Liver (tissue), 9 donors: Measurements from ENCODE around the gene COL8A1. TPM values are rescaled to one million over a fixed set of nuclear protein-coding genes. Genes with fewer than 3 reads are reported as not detected.

Source experiments
- DNase-seq: peaks from one replicate; pipeline ENCODE4 v3.0.0-alpha.2; 2017; ENCODE audit warnings: low spot score
- H3K27ac ChIP-seq, 2 donors: one replicate each; pipeline ENCODE4 v1.7.0; 2013; ENCODE audit warnings: inconsistent platforms in 2 of 2, low read length in 2 of 2, control low read depth in 1 of 2, low read depth in 1 of 2, mild to moderate bottlenecking in 1 of 2
- H3K27me3 ChIP-seq, 4 donors: one replicate each; pipeline versions ENCODE4 v1.6.1 to v1.7.0; 2013; ENCODE audit warnings: low read length in 3 of 4, inconsistent platforms in 1 of 4, mild to moderate bottlenecking in 1 of 4, moderate library complexity in 1 of 4; ENCODE audit not compliant: control insufficient read depth in 4 of 4, insufficient read depth in 4 of 4
- H3K36me3 ChIP-seq, 4 donors: one replicate each; pipeline versions ENCODE4 v1.6.1 to v1.7.0; 2013; ENCODE audit warnings: low read length in 3 of 4, mild to moderate bottlenecking in 3 of 4, low read depth in 1 of 4, moderate library complexity in 1 of 4; ENCODE audit not compliant: control insufficient read depth in 4 of 4, insufficient read depth in 3 of 4
- H3K4me1 ChIP-seq, 4 donors: one replicate each; pipeline versions ENCODE4 v1.6.1 to v1.7.0; 2013; ENCODE audit warnings: low read length in 3 of 4, mild to moderate bottlenecking in 3 of 4, moderate library complexity in 1 of 4; ENCODE audit not compliant: control insufficient read depth in 4 of 4, insufficient read depth in 4 of 4
- H3K4me3 ChIP-seq, 3 donors: one replicate each; pipeline versions ENCODE4 v1.6.1 to v1.7.0; 2013; ENCODE audit warnings: low read length in 3 of 3, control low read depth in 1 of 3, low read depth in 1 of 3, mild to moderate bottlenecking in 1 of 3
- H3K9ac ChIP-seq, 2 donors: one replicate each; pipeline ENCODE4 v1.7.0; 2013; ENCODE audit warnings: low read length in 2 of 2, mild to moderate bottlenecking in 2 of 2, moderate library complexity in 2 of 2, control low read depth in 1 of 2, low read depth in 1 of 2
- H3K9me3 ChIP-seq, 4 donors: one replicate each; pipeline versions ENCODE4 v1.6.1 to v1.7.0; 2013; ENCODE audit warnings: low read length in 3 of 4; ENCODE audit not compliant: control insufficient read depth in 4 of 4
- EGR1 ChIP-seq, 2 donors: IDR thresholded peaks; 2 replicates each; pipeline ENCODE4 v1.6.1; 2016 to 2018; ENCODE audit warnings: antibody characterized with exemption in 2 of 2, low read depth in 2 of 2
- FOXA1 ChIP-seq: IDR thresholded peaks from 2 replicates; pipeline ENCODE4 v1.6.1; 2016; ENCODE audit warnings: antibody characterized with exemption
- FOXA2 ChIP-seq: IDR thresholded peaks from 2 replicates; pipeline ENCODE4 v1.6.1; 2016; ENCODE audit warnings: antibody characterized with exemption
- GABPA ChIP-seq, 2 donors: IDR thresholded peaks in 1 of 2; conservative IDR thresholded peaks in 1 of 2; 2 replicates each; pipeline ENCODE4 v1.6.1; 2016; ENCODE audit warnings: antibody characterized with exemption in 2 of 2, mild to moderate bottlenecking in 1 of 2, moderate library complexity in 1 of 2
- HNF4A ChIP-seq, 2 donors: conservative IDR thresholded peaks; 2 replicates each; pipeline ENCODE4 v1.6.1; 2016; ENCODE audit warnings: antibody characterized with exemption in 2 of 2, mild to moderate bottlenecking in 2 of 2
- HNF4G ChIP-seq: IDR thresholded peaks from 2 replicates; pipeline ENCODE4 v1.6.1; 2016; ENCODE audit warnings: antibody characterized with exemption
- JUND ChIP-seq, 2 donors: IDR thresholded peaks; 2 replicates each; pipeline ENCODE4 v1.6.1; 2016; ENCODE audit warnings: antibody characterized with exemption in 2 of 2
- NR2F2 ChIP-seq: IDR thresholded peaks from 2 replicates; pipeline ENCODE4 v1.6.1; 2016; ENCODE audit warnings: antibody characterized with exemption
- RXRA ChIP-seq, 2 donors: IDR thresholded peaks; 2 replicates each; pipeline ENCODE4 v1.6.1; 2017 to 2018; ENCODE audit warnings: antibody characterized with exemption in 2 of 2, mild to moderate bottlenecking in 1 of 2
- SP1 ChIP-seq: IDR thresholded peaks from 2 replicates; pipeline ENCODE4 v1.6.1; 2018; ENCODE audit warnings: antibody characterized with exemption, mild to moderate bottlenecking
- TAF1 ChIP-seq: conservative IDR thresholded peaks from 2 replicates; pipeline ENCODE4 v1.6.1; 2016; ENCODE audit warnings: antibody characterized with exemption, mild to moderate bottlenecking
- YY1 ChIP-seq: IDR thresholded peaks from 2 replicates; pipeline ENCODE4 v1.6.1; 2016; ENCODE audit warnings: antibody characterized with exemption, mild to moderate bottlenecking
- WGBS: extraction: QIAGEN DNeasy Blood & Tissue Kit; methylation state at CpG from one replicate; pipeline ENCODE4 v1.1.7; 2013; 5-methylcytosine and 5-hydroxymethylcytosine counted together
- polyA plus RNA-seq, 2 donors: library from polyadenylated mRNA; stranded (reverse) in 1 of 2; unstranded in 1 of 2; fragments of 200-250 nt in 1 of 2; fragments of >200 nt in 1 of 2; fragmentation: Nextera tagmentation in 1 of 2; extraction: Ambion mirVana in 1 of 2; gene quantifications; one replicate each; pipeline versions ENCODE4 v1.2.1 to v1.2.3, GENCODE V29; 2013 to 2015
- total RNA-seq, 2 donors: library from RNA; depleted of rRNA; stranded (reverse); fragments of >200 nt; gene quantifications; one replicate each; pipeline ENCODE4 v1.2.3, GENCODE V29; 2014
- TF ChIP-seq, protein P1 (sequence below): IDR thresholded peaks from 2 replicates; pipeline ENCODE4 v1.6.1; 2016; ENCODE audit warnings: antibody characterized with exemption
- TF ChIP-seq, protein P2 (sequence below): IDR thresholded peaks from 2 replicates; pipeline ENCODE4 v1.6.1; 2016; ENCODE audit warnings: antibody characterized with exemption, mild to moderate bottlenecking
- TF ChIP-seq, protein P3 (sequence below): IDR thresholded peaks from 2 replicates; pipeline ENCODE4 v1.6.1; 2016; ENCODE audit warnings: antibody characterized with exemption
- TF ChIP-seq, protein P4 (sequence below): fragments of 150-350 bp; IDR thresholded peaks from 2 replicates; pipeline ENCODE4 v1.5.1; 2017; ENCODE audit warnings: improper control_type of control experiment, low read depth, low read length; ENCODE audit not compliant: missing input control
- donor health status: healthy.
- donor health status: healthy.
- donor health status: healthy.
- donor health status: healthy.
- donor health status: healthy.

COL8A1 gene
- total and polyA plus RNA-seq, 4 donors = 0.14 to 2.2 (median 1.0) TPM

DNA sequence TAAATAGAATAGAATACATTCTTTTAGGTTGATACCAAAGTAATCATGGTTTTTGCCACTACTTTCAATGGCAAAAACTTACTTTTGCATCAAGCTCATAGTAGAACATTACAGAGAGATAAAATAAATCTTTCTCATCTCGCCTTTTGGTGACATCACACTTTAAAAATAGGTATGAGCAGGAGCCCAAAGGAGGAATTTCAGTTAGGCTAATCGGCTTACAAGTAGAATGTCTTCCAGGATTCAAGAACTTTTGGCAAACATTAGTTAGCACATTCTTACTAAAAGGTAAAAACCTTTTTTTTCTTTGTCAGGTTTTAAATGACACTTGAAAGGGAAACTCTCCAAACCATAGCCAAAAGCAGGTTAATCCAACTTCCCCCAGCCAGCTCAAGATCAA is 119.6 kb downstream of the COL8A1 start:
- TF ChIP-seq, protein P1, sequence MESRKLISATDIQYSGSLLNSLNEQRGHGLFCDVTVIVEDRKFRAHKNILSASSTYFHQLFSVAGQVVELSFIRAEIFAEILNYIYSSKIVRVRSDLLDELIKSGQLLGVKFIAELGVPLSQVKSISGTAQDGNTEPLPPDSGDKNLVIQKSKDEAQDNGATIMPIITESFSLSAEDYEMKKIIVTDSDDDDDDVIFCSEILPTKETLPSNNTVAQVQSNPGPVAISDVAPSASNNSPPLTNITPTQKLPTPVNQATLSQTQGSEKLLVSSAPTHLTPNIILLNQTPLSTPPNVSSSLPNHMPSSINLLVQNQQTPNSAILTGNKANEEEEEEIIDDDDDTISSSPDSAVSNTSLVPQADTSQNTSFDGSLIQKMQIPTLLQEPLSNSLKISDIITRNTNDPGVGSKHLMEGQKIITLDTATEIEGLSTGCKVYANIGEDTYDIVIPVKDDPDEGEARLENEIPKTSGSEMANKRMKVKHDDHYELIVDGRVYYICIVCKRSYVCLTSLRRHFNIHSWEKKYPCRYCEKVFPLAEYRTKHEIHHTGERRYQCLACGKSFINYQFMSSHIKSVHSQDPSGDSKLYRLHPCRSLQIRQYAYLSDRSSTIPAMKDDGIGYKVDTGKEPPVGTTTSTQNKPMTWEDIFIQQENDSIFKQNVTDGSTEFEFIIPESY = no peak
- TF ChIP-seq SP1 = no peak
- TF ChIP-seq NR2F2 = no peak
- TF ChIP-seq HNF4A (conservative IDR thresholded peaks at IDR 0.05) = no peak
- TF ChIP-seq FOXA1 = no peak
- TF ChIP-seq GABPA (IDR thresholded peaks at IDR 0.05 in 1 of 2, conservative IDR thresholded peaks at IDR 0.05 in 1 of 2) = no peak
- no peak for TF ChIP-seq YY1
- TF ChIP-seq, protein P2, sequence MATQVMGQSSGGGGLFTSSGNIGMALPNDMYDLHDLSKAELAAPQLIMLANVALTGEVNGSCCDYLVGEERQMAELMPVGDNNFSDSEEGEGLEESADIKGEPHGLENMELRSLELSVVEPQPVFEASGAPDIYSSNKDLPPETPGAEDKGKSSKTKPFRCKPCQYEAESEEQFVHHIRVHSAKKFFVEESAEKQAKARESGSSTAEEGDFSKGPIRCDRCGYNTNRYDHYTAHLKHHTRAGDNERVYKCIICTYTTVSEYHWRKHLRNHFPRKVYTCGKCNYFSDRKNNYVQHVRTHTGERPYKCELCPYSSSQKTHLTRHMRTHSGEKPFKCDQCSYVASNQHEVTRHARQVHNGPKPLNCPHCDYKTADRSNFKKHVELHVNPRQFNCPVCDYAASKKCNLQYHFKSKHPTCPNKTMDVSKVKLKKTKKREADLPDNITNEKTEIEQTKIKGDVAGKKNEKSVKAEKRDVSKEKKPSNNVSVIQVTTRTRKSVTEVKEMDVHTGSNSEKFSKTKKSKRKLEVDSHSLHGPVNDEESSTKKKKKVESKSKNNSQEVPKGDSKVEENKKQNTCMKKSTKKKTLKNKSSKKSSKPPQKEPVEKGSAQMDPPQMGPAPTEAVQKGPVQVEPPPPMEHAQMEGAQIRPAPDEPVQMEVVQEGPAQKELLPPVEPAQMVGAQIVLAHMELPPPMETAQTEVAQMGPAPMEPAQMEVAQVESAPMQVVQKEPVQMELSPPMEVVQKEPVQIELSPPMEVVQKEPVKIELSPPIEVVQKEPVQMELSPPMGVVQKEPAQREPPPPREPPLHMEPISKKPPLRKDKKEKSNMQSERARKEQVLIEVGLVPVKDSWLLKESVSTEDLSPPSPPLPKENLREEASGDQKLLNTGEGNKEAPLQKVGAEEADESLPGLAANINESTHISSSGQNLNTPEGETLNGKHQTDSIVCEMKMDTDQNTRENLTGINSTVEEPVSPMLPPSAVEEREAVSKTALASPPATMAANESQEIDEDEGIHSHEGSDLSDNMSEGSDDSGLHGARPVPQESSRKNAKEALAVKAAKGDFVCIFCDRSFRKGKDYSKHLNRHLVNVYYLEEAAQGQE = no peak
- TF ChIP-seq EGR1 (IDR thresholded peaks at IDR 0.05; ENCODE audit: low read depth in 2 of 2) = no peak
- TF ChIP-seq FOXA2 = no peak
- TF ChIP-seq, protein P3, sequence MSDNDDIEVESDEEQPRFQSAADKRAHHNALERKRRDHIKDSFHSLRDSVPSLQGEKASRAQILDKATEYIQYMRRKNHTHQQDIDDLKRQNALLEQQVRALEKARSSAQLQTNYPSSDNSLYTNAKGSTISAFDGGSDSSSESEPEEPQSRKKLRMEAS = no peak
- TF ChIP-seq, protein P4, sequence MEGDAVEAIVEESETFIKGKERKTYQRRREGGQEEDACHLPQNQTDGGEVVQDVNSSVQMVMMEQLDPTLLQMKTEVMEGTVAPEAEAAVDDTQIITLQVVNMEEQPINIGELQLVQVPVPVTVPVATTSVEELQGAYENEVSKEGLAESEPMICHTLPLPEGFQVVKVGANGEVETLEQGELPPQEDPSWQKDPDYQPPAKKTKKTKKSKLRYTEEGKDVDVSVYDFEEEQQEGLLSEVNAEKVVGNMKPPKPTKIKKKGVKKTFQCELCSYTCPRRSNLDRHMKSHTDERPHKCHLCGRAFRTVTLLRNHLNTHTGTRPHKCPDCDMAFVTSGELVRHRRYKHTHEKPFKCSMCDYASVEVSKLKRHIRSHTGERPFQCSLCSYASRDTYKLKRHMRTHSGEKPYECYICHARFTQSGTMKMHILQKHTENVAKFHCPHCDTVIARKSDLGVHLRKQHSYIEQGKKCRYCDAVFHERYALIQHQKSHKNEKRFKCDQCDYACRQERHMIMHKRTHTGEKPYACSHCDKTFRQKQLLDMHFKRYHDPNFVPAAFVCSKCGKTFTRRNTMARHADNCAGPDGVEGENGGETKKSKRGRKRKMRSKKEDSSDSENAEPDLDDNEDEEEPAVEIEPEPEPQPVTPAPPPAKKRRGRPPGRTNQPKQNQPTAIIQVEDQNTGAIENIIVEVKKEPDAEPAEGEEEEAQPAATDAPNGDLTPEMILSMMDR = no peak
- TF ChIP-seq HNF4G = no peak
- TF ChIP-seq RXRA (IDR thresholded peaks at IDR 0.05) = no peak
- TF ChIP-seq TAF1 = no peak
- TF ChIP-seq JUND (IDR thresholded peaks at IDR 0.05) = no peak
- no peak for DNase-seq
- no peak overlapping the region for H3K4me3 ChIP-seq
- H3K36me3 ChIP-seq = no peaks in the 10 kb centered on the region
- WGBS = 72% methylated on average over 2 of the region's 2 CpGs
- H3K4me1 ChIP-seq = no peaks in the 10 kb centered on the region
- H3K9ac ChIP-seq = no peak overlapping the region
- H3K9me3 ChIP-seq = no peaks in the 10 kb centered on the region
- H3K27me3 ChIP-seq = peaks cover 0 to 4% (median 0%) of the 10 kb centered on the region in 4 donors
- H3K27ac ChIP-seq = no peak overlapping the region

DNA sequence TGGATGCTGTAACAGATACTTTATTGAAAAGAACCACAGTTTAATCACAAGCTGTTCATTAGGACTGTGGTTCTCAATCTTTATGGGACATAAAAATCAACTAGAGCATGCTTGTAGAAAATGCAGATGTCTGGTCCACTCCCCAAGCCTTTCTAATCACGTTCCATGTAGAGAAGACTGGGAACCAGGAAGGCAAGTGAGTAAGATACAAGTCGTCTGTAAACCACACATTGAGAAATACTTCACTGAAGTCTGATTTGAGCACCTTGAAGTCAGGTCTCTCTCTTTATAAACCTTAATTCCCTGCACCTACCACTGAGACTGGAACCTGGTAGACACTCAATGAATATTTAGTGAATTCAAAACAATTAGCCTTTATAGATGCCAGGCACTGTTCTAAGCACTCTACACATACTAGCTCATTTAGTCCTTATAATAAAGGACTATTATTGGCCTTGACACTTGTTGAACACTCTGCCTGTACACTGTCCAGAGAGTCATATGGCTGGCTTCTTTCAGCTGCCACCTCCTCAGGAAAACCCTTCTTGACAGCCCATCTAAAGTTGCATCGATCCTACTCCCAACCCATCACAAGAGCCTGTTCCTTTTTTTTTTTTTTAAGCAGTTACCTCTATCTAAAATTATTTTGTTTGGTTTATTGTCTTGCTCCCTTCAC is 120.2 kb downstream of the COL8A1 start:
- TF ChIP-seq JUND (IDR thresholded peaks at IDR 0.05) (no peak), FOXA1 (no peak)
- TF ChIP-seq, protein P1 = no peak
- WGBS = 75% methylated on average over 3 of the region's 3 CpGs
- Histone ChIP-seq H3K9ac (no peak overlapping the region), H3K36me3 (no peaks in the 10 kb centered on the region), H3K27ac (no peak overlapping the region), H3K4me3 (no peak overlapping the region), H3K27me3 (peaks cover 0 to 4% (median 0%) of the 10 kb centered on the region in 4 donors), H3K4me1 (no peaks in the 10 kb centered on the region), H3K9me3 (no peaks in the 10 kb centered on the region)
- no peak for DNase-seq
